GM18858 (cell line): Measurements from ENCODE around the gene FCRL1.

Source experiments
- ATAC-seq: cut with Tn5 transposase; IDR thresholded peaks from one replicate; pipeline ENCODE4 v1.9.1; 2021; ENCODE audit not compliant: unreplicated experiment

The FCRL1 gene

GRCh38 chr1:157803851-157804250, 16.1 kb downstream of the FCRL1 start:
- no peak for ATAC-seq

- no peak for ATAC-seq
These were observed 19.9 kb downstream of the FCRL1 start for GRCh38 chr1:157799996-157800395.

- no peak for ATAC-seq
These were observed 21.7 kb downstream of the FCRL1 start for GRCh38 chr1:157798211-157798610.

GRCh38 chr1:157785248-157785647, 34.7 kb downstream of the FCRL1 start:
- ATAC-seq, result no peak

GRCh38 chr1:157784801-157785200, 35.1 kb downstream of the FCRL1 start:
- ATAC-seq, result no peak

GRCh38 chr1:157782931-157783330, 37.0 kb downstream of the FCRL1 start:
- ATAC-seq, result no peak

- peak; percentile 50 for ATAC-seq
These were observed 38.9 kb downstream of the FCRL1 start for GRCh38 chr1:157781048-157781447.

- peak; percentile 49 for ATAC-seq
These were observed 42.9 kb downstream of the FCRL1 start, which contains the start of gene FCRL2 for GRCh38 chr1:157776971-157777391. Gene FCRL2 (minus strand): TSS chr1:157777132. CDS start chr1:157777073, 59 bp downstream.

GRCh38 chr1:157775101-157775870, 44.6 kb downstream of the FCRL1 start:
- ATAC-seq, result no peak

GRCh38 chr1:157774412-157774811, 45.5 kb downstream of the FCRL1 start:
- ATAC-seq, result no peak

GRCh38 chr1:157773493-157774350, 46.2 kb downstream of the FCRL1 start:
- ATAC-seq, result peak; percentile 32

- ATAC-seq, result no peak
These were observed 48.1 kb downstream of the FCRL1 start for GRCh38 chr1:157771661-157772425.

- ATAC-seq, result no peak
These were observed 49.4 kb downstream of the FCRL1 start for GRCh38 chr1:157770442-157771043.

GRCh38 chr1:157766792-157767191, 53.1 kb downstream of the FCRL1 start:
- ATAC-seq, result no peak

- ATAC-seq, result no peak
These were observed 61.9 kb downstream of the FCRL1 start for GRCh38 chr1:157758018-157758417.

- ATAC-seq, result no peak
These were observed 66.3 kb downstream of the FCRL1 start for GRCh38 chr1:157753611-157754010.

- no peak for ATAC-seq
These were observed 68.6 kb downstream of the FCRL1 start for GRCh38 chr1:157751283-157751682.

- no peak for ATAC-seq
These were observed 71.6 kb downstream of the FCRL1 start for GRCh38 chr1:157748262-157748817.
